HEK293 (cell line): ENCODE data around the gene ZNF37A.

Experiments used
- CTCF ChIA-PET: fragments of 350-600 bp; formaldehyde crosslinking; extraction: SDS; loops from one replicate; lab custom pipeline; 2021; ENCODE audit warnings: antibody characterized with exemption; lab: Yijun Ruan, JAX
- POLR2A ChIA-PET: fragments of 300-600 bp; formaldehyde crosslinking; extraction: SDS; loops from one replicate; lab custom pipeline; 2020; ENCODE audit warnings: antibody characterized with exemption, inconsistent platforms; lab: Yijun Ruan, JAX
- H3K27ac ChIP-seq: fragments of 200-500 bp; sonication (Bioruptor generic); 2 replicates; pipeline ENCODE4 v1.5.1; 2014; ENCODE audit warnings: low read depth, low read length, control low read depth, inconsistent platforms; ENCODE audit errors: extremely low read depth
- H3K36me3 ChIP-seq, 2 experiments: fragments of 200-500 bp in 1 of 2; sonication (Bioruptor generic) in 1 of 2; 1 replicate in 1 of 2; 2 replicates in 1 of 2; pipeline ENCODE4 v1.5.1; 2014 to 2017; ENCODE audit warnings: inconsistent platforms in 2 of 2, low read length in 2 of 2; ENCODE audit not compliant: control insufficient read depth in 2 of 2, insufficient read depth in 1 of 2
- H3K4me1 ChIP-seq: fragments of 200-500 bp; sonication (Bioruptor generic); 2 replicates; pipeline ENCODE4 v1.5.1; 2014; ENCODE audit warnings: mild to moderate bottlenecking, low read length, inconsistent platforms; ENCODE audit not compliant: control insufficient read depth, insufficient read depth
- H3K4me3 ChIP-seq: 2 replicates; pipeline ENCODE4 v1.5.1; 2011; ENCODE audit warnings: low read depth, mild to moderate bottlenecking, control low read depth, low read length, moderate library complexity
- H3K9me3 ChIP-seq: fragments of 200-500 bp; sonication (Bioruptor generic); 2 replicates; pipeline ENCODE4 v1.5.1; 2014; ENCODE audit warnings: low read depth, low read length, inconsistent platforms; ENCODE audit not compliant: control insufficient read depth, insufficient read depth
- PATZ1 ChIP-seq: fragments of 450-650 bp; formaldehyde crosslinking; IDR thresholded peaks from 2 replicates; pipeline ENCODE4 v1.5.1; 2016; ENCODE audit warnings: missing biosample characterization, missing genetic modification characterization
- PRDM1 ChIP-seq: fragments of 450-650 bp; formaldehyde crosslinking; IDR thresholded peaks from 2 replicates; pipeline ENCODE4; 2016; ENCODE audit warnings: missing biosample characterization, missing genetic modification characterization
- SP3 ChIP-seq: fragments of 450-650 bp; formaldehyde crosslinking; IDR thresholded peaks from 2 replicates; pipeline ENCODE4 v1.5.1; 2016; ENCODE audit warnings: missing biosample characterization, missing genetic modification characterization
- TCF7L2 ChIP-seq: IDR thresholded peaks from 2 replicates; pipeline ENCODE4 v1.6.1; 2011; ENCODE audit warnings: low read depth, mild to moderate bottlenecking, inconsistent platforms, low read length, moderate library complexity, borderline replicate concordance
- ZBTB10 ChIP-seq: fragments of 450-650 bp; formaldehyde crosslinking; IDR thresholded peaks from 2 replicates; pipeline ENCODE4 v1.5.1; 2016; ENCODE audit warnings: missing biosample characterization, missing genetic modification characterization
- ZBTB11 ChIP-seq: fragments of 450-650 bp; formaldehyde crosslinking; conservative IDR thresholded peaks from 2 replicates; pipeline ENCODE4 v1.5.1; 2016; ENCODE audit warnings: low read depth, missing biosample characterization, missing genetic modification characterization
- ZBTB8A ChIP-seq: fragments of 450-650 bp; formaldehyde crosslinking; IDR thresholded peaks from 2 replicates; pipeline ENCODE4 v1.5.1; 2016; ENCODE audit warnings: missing biosample characterization, missing genetic modification characterization
- ZFHX2 ChIP-seq: fragments of 450-650 bp; formaldehyde crosslinking; conservative IDR thresholded peaks from 2 replicates; pipeline ENCODE4 v1.5.1; 2016; ENCODE audit warnings: missing biosample characterization, missing genetic modification characterization
- ZNF10 ChIP-seq: fragments of 450-650 bp; formaldehyde crosslinking; IDR thresholded peaks from 2 replicates; pipeline ENCODE4 v1.5.1; 2017; ENCODE audit warnings: missing biosample characterization, missing genetic modification characterization
- ZNF114 ChIP-seq: fragments of 450-650 bp; formaldehyde crosslinking; IDR thresholded peaks from 2 replicates; pipeline ENCODE4 v1.5.0; 2017; ENCODE audit warnings: missing biosample characterization, missing genetic modification characterization
- ZNF211 ChIP-seq: fragments of 450-650 bp; formaldehyde crosslinking; IDR thresholded peaks from 2 replicates; pipeline ENCODE4 v1.5.1; 2016; ENCODE audit warnings: low read depth, missing biosample characterization, missing genetic modification characterization
- ZNF433 ChIP-seq: fragments of 450-650 bp; formaldehyde crosslinking; IDR thresholded peaks from 2 replicates; pipeline ENCODE4 v1.5.1; 2016; ENCODE audit warnings: missing biosample characterization, missing genetic modification characterization, low read depth
- ZNF555 ChIP-seq: fragments of 450-650 bp; formaldehyde crosslinking; conservative IDR thresholded peaks from 2 replicates; pipeline ENCODE4 v1.5.1; 2017; ENCODE audit warnings: missing biosample characterization, mild to moderate bottlenecking, missing genetic modification characterization, inconsistent platforms
- ZNF571 ChIP-seq: fragments of 450-650 bp; formaldehyde crosslinking; IDR thresholded peaks from 2 replicates; pipeline ENCODE4 v1.5.0; 2017; ENCODE audit warnings: missing biosample characterization, missing genetic modification characterization
- ZNF645 ChIP-seq: fragments of 450-650 bp; formaldehyde crosslinking; IDR thresholded peaks from 2 replicates; pipeline ENCODE4; 2016; ENCODE audit warnings: missing biosample characterization, missing genetic modification characterization
- TF ChIP-seq, protein P1 (sequence below): fragments of 450-650 bp; formaldehyde crosslinking; IDR thresholded peaks from 2 replicates; pipeline ENCODE4 v1.5.1; 2016; ENCODE audit warnings: missing biosample characterization, missing genetic modification characterization
- TF ChIP-seq, protein P2 (sequence below): fragments of 450-650 bp; formaldehyde crosslinking; IDR thresholded peaks from 2 replicates; pipeline ENCODE4 v1.5.1; 2016; ENCODE audit warnings: missing biosample characterization, missing genetic modification characterization

The ZNF37A gene

DNA sequence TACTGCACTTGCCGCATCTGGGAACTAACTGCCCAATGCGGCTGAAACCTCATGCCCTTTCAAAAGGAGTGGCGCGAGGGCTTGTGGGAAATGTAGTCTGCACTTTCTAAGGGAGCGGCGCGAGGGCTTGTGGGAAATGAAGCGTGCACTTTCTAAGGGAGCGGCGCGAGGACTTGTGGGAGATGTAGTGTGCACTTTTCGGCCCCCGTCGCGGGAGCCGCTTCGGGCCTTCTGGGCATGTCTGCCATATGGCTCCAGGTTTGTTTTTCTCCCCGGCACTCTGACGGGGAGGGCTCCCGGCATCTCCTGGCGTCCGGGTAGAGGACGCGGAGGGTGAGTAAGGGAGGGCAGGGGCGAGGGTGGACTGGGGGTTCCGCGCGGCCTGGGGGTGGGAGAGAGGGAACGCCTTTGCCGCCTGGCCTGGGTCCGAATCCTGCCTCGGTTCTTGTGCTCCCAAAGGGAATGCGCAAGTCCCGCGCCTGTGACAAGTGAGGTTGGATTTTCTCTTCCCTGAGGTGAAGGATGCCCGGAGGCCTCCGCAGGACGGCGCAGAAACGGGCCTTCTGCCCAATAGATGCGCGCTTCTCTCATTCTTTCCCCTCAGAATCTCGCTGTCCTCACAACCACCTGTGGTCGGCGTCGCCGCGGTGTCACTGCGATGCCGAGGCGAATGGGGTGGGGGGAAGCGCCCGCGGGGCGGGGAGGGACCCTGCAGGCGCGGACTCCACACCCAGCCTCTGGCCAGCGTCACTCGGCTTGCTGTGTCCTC lies at the start of gene ZNF37A (continued):
- TF ChIP-seq ZNF114 (tag by site-specific recombination) (no peak), ZNF211 (tag by site-specific recombination) (no peak), ZNF555 (tag by site-specific recombination) (no peak), ZBTB10 (tag by site-specific recombination) (no peak), PRDM1 (tag by site-specific recombination) (no peak), PATZ1 (tag by site-specific recombination) (0 out of 2 replicates have a peak, but pooled peaks have one; percentile 31), ZFHX2 (tag by site-specific recombination) (no peak)

GRCh38 chr10:38045129-38045528 lies 49.0 kb upstream of the ZNF37A start:
- Histone ChIP-seq H3K9me3 (no peaks in the 10 kb centered on the region), H3K4me1 (no peaks in the 10 kb centered on the region), H3K36me3 (peaks cover 13 to 25% of the 10 kb centered on the region in 2 experiments), H3K27ac (no peak overlapping the region), H3K4me3 (no peak overlapping the region)
- POLR2A ChIA-PET: no interaction called here
- TF ChIP-seq ZNF10 (tag by site-specific recombination): no peak
- TF ChIP-seq TCF7L2: no peak
- CTCF ChIA-PET: no interaction called here

- Histone ChIP-seq H3K4me3 (no peak overlapping the region), H3K4me1 (no peaks in the 10 kb centered on the region), H3K9me3 (no peaks in the 10 kb centered on the region), H3K36me3 (peaks cover 14 to 20% of the 10 kb centered on the region in 2 experiments), H3K27ac (no peak overlapping the region)
- CTCF ChIA-PET: no interaction called here
- POLR2A ChIA-PET: interaction anchor here (0.7 kb wide), 1 partner anchor 269 kb away, joined by 4 read pairs; no protein-coding TSS in a partner anchor
- TF ChIP-seq ZBTB11 (tag by site-specific recombination) (no peak), ZNF645 (no peak), SP3 (tag by site-specific recombination) (no peak), ZNF10 (tag by site-specific recombination) (no peak), ZNF571 (tag by site-specific recombination) (no peak), ZBTB8A (tag by site-specific recombination) (no peak), ZNF433 (tag by site-specific recombination) (no peak)
- TF ChIP-seq, protein P1, sequence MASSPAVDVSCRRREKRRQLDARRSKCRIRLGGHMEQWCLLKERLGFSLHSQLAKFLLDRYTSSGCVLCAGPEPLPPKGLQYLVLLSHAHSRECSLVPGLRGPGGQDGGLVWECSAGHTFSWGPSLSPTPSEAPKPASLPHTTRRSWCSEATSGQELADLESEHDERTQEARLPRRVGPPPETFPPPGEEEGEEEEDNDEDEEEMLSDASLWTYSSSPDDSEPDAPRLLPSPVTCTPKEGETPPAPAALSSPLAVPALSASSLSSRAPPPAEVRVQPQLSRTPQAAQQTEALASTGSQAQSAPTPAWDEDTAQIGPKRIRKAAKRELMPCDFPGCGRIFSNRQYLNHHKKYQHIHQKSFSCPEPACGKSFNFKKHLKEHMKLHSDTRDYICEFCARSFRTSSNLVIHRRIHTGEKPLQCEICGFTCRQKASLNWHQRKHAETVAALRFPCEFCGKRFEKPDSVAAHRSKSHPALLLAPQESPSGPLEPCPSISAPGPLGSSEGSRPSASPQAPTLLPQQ (tag by site-specific recombination): no peak
- TF ChIP-seq, protein P2, sequence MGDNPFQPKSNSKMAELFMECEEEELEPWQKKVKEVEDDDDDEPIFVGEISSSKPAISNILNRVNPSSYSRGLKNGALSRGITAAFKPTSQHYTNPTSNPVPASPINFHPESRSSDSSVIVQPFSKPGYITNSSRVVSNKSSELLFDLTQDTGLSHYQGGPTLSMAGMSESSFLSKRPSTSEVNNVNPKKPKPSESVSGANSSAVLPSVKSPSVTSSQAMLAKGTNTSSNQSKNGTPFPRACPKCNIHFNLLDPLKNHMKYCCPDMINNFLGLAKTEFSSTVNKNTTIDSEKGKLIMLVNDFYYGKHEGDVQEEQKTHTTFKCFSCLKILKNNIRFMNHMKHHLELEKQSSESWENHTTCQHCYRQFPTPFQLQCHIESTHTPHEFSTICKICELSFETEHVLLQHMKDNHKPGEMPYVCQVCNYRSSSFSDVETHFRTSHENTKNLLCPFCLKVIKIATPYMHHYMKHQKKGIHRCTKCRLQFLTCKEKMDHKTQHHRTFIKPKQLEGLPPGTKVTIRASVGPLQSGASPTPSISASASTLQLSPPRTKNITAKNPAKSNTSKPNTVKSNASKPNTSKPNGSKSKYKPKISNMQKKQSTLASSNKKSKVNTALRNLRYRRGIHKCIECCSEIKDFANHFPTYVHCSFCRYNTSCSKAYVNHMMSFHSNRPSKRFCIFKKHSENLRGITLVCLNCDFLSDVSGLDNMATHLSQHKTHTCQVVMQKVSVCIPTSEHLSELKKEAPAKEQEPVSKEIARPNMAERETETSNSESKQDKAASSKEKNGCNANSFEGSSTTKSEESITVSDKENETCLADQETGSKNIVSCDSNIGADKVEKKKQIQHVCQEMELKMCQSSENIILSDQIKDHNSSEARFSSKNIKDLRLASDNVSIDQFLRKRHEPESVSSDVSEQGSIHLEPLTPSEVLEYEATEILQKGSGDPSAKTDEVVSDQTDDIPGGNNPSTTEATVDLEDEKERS (tag by site-specific recombination): no peak
These were observed 46.5 kb upstream of the ZNF37A start for GRCh38 chr10:38047666-38048065.
